Measurements from ENCODE around the gene CRNKL1.
A peak's percentile ranks its signal among the peaks of the same experiment; 100 is the strongest.

CRNKL1 gene

DNA sequence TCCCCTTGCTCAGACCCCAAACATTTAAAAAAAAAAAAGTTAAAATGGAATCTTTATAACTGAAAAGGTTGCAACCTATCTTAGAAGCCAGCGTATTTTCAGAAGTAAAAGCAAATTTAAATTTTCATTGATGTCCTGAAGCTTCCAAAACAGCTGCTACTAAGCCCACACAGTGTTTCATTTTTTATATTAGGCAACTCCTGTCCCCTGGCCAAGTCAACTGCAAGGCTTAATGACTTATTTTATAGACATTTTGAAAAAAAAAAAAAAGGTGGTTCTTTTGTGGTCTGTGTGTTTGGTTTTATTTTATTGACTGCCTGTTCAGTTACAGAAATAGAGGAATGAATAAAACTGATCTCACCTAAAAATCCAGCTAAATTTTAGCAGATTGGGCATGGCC is 13.1 kb upstream of the CRNKL1 start:
- no peaks in the 10 kb centered on the region for H3K36me3 ChIP-seq (ENCODE audit: insufficient read depth, low read length)
- H3K9me2 ChIP-seq (ENCODE audit: low read depth, low read length), result no peaks in the 10 kb centered on the region
- no peaks in the 10 kb centered on the region for H4K20me1 ChIP-seq (ENCODE audit: insufficient read depth, low read length)
- no peak overlapping the region for H2AFZ ChIP-seq (ENCODE audit: low read length)
- H3K9ac ChIP-seq (ENCODE audit: low read length), result no peak overlapping the region
- no peak overlapping the region for H3K4me3 ChIP-seq (ENCODE audit: low read depth, low read length, poor library complexity, severe bottlenecking)
- H3K4me1 ChIP-seq (ENCODE audit: insufficient read depth, low read length, severe bottlenecking), result peaks cover 2% of the 10 kb centered on the region
- no peak overlapping the region for H3K4me2 ChIP-seq (ENCODE audit: low read length)
- H3F3A ChIP-seq (ENCODE audit: insufficient read depth, low read length), result no peaks in the 10 kb centered on the region
- H3K79me2 ChIP-seq (ENCODE audit: insufficient read depth, low read length), result no peaks in the 10 kb centered on the region
- H3K27me3 ChIP-seq (ENCODE audit: insufficient read depth, low read length), result no peaks in the 10 kb centered on the region; the same call in 1 of the 2 replicates
- H3K9me3 ChIP-seq (ENCODE audit: low read length), result no peaks in the 10 kb centered on the region
- TF ChIP-seq, protein P1, sequence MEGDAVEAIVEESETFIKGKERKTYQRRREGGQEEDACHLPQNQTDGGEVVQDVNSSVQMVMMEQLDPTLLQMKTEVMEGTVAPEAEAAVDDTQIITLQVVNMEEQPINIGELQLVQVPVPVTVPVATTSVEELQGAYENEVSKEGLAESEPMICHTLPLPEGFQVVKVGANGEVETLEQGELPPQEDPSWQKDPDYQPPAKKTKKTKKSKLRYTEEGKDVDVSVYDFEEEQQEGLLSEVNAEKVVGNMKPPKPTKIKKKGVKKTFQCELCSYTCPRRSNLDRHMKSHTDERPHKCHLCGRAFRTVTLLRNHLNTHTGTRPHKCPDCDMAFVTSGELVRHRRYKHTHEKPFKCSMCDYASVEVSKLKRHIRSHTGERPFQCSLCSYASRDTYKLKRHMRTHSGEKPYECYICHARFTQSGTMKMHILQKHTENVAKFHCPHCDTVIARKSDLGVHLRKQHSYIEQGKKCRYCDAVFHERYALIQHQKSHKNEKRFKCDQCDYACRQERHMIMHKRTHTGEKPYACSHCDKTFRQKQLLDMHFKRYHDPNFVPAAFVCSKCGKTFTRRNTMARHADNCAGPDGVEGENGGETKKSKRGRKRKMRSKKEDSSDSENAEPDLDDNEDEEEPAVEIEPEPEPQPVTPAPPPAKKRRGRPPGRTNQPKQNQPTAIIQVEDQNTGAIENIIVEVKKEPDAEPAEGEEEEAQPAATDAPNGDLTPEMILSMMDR (IDR thresholded peaks at IDR 0.05; ENCODE audit: low read length), result no peak
- no peak for TF ChIP-seq EZH2 (IDR thresholded peaks at IDR 0.05; ENCODE audit: borderline replicate concordance, low read length)
- no peak overlapping the region for H3K27ac ChIP-seq (ENCODE audit: low read depth, low read length, poor library complexity, severe bottlenecking)

DNA sequence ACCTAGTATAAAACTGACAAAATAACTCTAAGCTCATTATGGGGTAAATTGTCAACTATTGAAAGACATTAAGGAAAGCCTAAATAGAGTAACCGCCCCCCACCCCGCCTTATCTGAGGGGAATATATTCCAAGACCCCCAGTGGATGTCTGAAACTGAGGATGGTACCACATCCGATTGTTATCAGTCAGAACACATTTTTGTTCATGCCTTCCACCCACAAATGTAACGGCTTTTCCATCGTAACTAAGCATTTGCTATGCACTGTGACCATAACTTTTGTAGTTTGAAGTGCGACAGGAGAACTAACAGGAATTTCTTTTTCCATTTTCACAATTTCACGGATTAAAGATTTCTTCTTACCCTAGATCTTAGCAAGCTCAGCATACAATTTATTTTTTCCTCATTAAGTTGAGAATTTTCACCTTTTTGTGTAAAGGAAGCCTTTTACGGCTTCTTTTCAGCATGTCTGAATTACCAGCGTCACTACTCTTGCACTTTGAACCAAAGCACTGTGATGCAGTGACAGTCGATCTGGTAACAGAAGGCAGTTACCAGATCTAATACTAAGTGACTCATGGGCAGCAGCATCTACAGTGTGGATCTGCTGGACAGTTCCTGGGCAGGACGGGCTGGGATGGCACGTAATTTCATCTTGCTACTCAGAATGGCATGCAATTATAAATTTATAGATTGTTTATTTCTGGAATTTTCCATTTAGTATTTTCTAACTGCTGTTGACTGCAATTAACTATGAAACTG is 11.9 kb upstream of the CRNKL1 start:
- no peaks in the 10 kb centered on the region for H4K20me1 ChIP-seq (ENCODE audit: insufficient read depth, low read length)
- no peak overlapping the region for H2AFZ ChIP-seq (ENCODE audit: low read length)
- H3K4me3 ChIP-seq (ENCODE audit: low read depth, low read length, poor library complexity, severe bottlenecking), result no peak overlapping the region
- no peaks in the 10 kb centered on the region; the same call in 1 of the 2 replicates for H3K27me3 ChIP-seq (ENCODE audit: insufficient read depth, low read length)
- H3K79me2 ChIP-seq (ENCODE audit: insufficient read depth, low read length), result no peaks in the 10 kb centered on the region
- peaks cover 5% of the 10 kb centered on the region for H3K4me1 ChIP-seq (ENCODE audit: insufficient read depth, low read length, severe bottlenecking)
- no peak overlapping the region for H3K9ac ChIP-seq (ENCODE audit: low read length)
- no peaks in the 10 kb centered on the region for H3F3A ChIP-seq (ENCODE audit: insufficient read depth, low read length)
- no peaks in the 10 kb centered on the region for H3K9me3 ChIP-seq (ENCODE audit: low read length)
- no peaks in the 10 kb centered on the region for H3K36me3 ChIP-seq (ENCODE audit: insufficient read depth, low read length)
- H3K4me2 ChIP-seq (ENCODE audit: low read length), result no peak overlapping the region
- TF ChIP-seq, protein P1 (IDR thresholded peaks at IDR 0.05; ENCODE audit: low read length), result no peak
- no peak for TF ChIP-seq EZH2 (IDR thresholded peaks at IDR 0.05; ENCODE audit: borderline replicate concordance, low read length)
- no peak overlapping the region for H3K27ac ChIP-seq (ENCODE audit: low read depth, low read length, poor library complexity, severe bottlenecking)
- H3K9me2 ChIP-seq (ENCODE audit: low read depth, low read length), result no peaks in the 10 kb centered on the region

DNA sequence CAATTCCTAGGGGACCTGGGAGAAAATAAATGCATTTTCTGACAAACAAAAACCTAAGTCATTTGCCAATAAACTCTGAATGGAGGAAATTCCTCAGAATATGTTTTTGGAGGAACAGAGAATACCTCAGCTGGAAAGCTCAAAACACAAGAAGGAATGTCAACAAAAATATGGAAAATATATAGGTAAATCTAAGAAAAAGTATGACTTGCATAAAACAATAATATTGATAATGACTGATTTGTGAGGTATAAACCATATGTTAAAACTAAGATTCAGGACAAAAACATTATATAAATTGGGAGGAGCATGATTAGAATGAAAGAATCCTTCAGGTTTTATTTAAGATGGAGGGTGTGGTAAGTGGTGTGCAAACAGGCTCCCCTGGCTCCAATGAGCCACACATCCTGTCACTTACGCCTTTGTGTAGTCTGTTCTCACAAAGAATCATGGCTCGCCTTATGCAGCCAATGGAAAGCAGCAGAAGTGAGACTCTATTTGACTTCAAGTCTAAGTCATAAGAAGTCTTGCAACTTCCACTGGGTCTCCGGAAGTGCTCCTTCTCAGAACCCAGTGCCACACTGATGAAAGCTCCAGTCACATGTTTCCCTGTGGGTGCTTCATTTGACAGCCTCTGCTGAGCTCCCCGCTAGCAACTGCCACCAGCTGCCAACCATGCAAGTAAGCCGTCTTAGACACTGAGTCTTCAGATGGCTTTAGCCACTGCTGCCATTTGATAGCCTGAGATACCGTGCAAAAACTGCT is 8.2 kb upstream of the CRNKL1 start:
- Histone ChIP-seq H3K9me2 (ENCODE audit: low read depth, low read length) (no peaks in the 10 kb centered on the region), H2AFZ (ENCODE audit: low read length) (no peak overlapping the region), H3K9me3 (ENCODE audit: low read length) (no peaks in the 10 kb centered on the region), H3F3A (ENCODE audit: insufficient read depth, low read length) (no peaks in the 10 kb centered on the region), H3K27ac (ENCODE audit: low read depth, low read length, poor library complexity, severe bottlenecking) (no peak overlapping the region), H3K79me2 (ENCODE audit: insufficient read depth, low read length) (no peaks in the 10 kb centered on the region), H3K27me3 (ENCODE audit: insufficient read depth, low read length) (no peaks in the 10 kb centered on the region; the same call in 1 of the 2 replicates), H3K36me3 (ENCODE audit: insufficient read depth, low read length) (no peaks in the 10 kb centered on the region), H3K4me1 (ENCODE audit: insufficient read depth, low read length, severe bottlenecking) (peaks cover 5% of the 10 kb centered on the region), H3K9ac (ENCODE audit: low read length) (no peak overlapping the region), H4K20me1 (ENCODE audit: insufficient read depth, low read length) (no peaks in the 10 kb centered on the region), H3K4me2 (ENCODE audit: low read length) (0 out of 2 replicates have a peak overlapping the region, but pooled peaks have one; percentile 11), H3K4me3 (ENCODE audit: low read depth, low read length, poor library complexity, severe bottlenecking) (no peak overlapping the region)
- no peak for TF ChIP-seq EZH2 (IDR thresholded peaks at IDR 0.05; ENCODE audit: borderline replicate concordance, low read length)
- TF ChIP-seq, protein P1 (IDR thresholded peaks at IDR 0.05; ENCODE audit: low read length), result no peak

Measured in OCI-LY1 (cell line).